Spleen (tissue), 11 donors: ENCODE results near the gene SPATA46. TPM values are rescaled to one million over a fixed set of nuclear protein-coding genes. Genes with fewer than 3 reads are reported as not detected.

Experiments used
- DNase-seq: peaks from one replicate; pipeline ENCODE4 v3.0.0-alpha.2; 2020
- H3K27ac ChIP-seq, 8 donors: fragments of 200-600 bp; sonication (generic) in 7 of 8; 1 replicate in 4 of 8; 2 replicates in 4 of 8; pipeline versions ENCODE4 v1.5.0 to v1.8.0; 2016 to 2021; ENCODE audit warnings: inconsistent platforms in 4 of 8, mild to moderate bottlenecking in 4 of 8, moderate library complexity in 1 of 8
- H3K27me3 ChIP-seq, 7 donors: fragments of 200-600 bp; sonication (generic) in 6 of 7; replicated peaks in 1 of 7; 1 replicate in 4 of 7; 2 replicates in 3 of 7; pipeline versions ENCODE4 v1.5.0 to v1.8.0; 2016 to 2021; ENCODE audit warnings: inconsistent platforms in 3 of 7, mild to moderate bottlenecking in 1 of 7
- H3K36me3 ChIP-seq, 6 donors: fragments of 200-600 bp; sonication (generic) in 5 of 6; 1 replicate in 4 of 6; 2 replicates in 2 of 6; pipeline versions ENCODE4 v1.5.0 to v1.8.0; 2016 to 2021; ENCODE audit warnings: inconsistent platforms in 2 of 6
- H3K4me1 ChIP-seq, 6 donors: fragments of 200-600 bp; sonication (generic) in 5 of 6; 1 replicate in 3 of 6; 2 replicates in 3 of 6; pipeline versions ENCODE4 v1.5.0 to v1.8.0; 2016 to 2021; ENCODE audit warnings: inconsistent platforms in 3 of 6
- H3K4me3 ChIP-seq, 8 donors: fragments of 200-600 bp; sonication (generic) in 7 of 8; 1 replicate in 4 of 8; 2 replicates in 4 of 8; pipeline versions ENCODE4 v1.5.0 to v1.8.0; 2016 to 2021; ENCODE audit warnings: inconsistent platforms in 4 of 8, mild to moderate bottlenecking in 4 of 8, moderate library complexity in 2 of 8
- H3K9me3 ChIP-seq, 8 donors: fragments of 200-600 bp; sonication (generic) in 7 of 8; 1 replicate in 4 of 8; 2 replicates in 4 of 8; pipeline versions ENCODE4 v1.5.0 to v1.8.0; 2016 to 2021; ENCODE audit warnings: inconsistent platforms in 4 of 8
- POLR2A ChIP-seq, 3 donors: fragments of 450-650 bp; IDR thresholded peaks; one replicate each; pipeline ENCODE4 v1.5.1; 2017; ENCODE audit warnings: antibody characterized with exemption in 3 of 3, mild to moderate bottlenecking in 1 of 3
- POLR2AphosphoS5 ChIP-seq, 3 donors: sonication (generic); formaldehyde crosslinking; IDR thresholded peaks; one replicate each; pipeline ENCODE4 v1.5.1; 2017; ENCODE audit warnings: antibody characterized with exemption in 3 of 3
- WGBS, 5 donors: extraction: QIAGEN DNeasy Blood & Tissue Kit in 3 of 5; methylation state at CpG; one replicate each; pipeline versions ENCODE4 v1.1.5 to v1.1.7; 2013 to 2018; 5-methylcytosine and 5-hydroxymethylcytosine counted together
- intact Hi-C: fragments of 100-400 bp; cut with DNase I; formaldehyde crosslinking; loops from one replicate; pipeline ENCODE4 v1.15.0; 2023; ENCODE audit warnings: low total_unique reads
- polyA plus RNA-seq, 3 donors: library from polyadenylated mRNA; stranded (reverse); fragments of 200-250 nt; gene quantifications; one replicate each; pipeline ENCODE4 v1.2.1, GENCODE V29; 2013
- total RNA-seq, 7 donors: library from RNA; depleted of rRNA in 3 of 7; stranded (reverse); fragments of >200 nt in 3 of 7; fragmentation: NEBNext Ultra II Directional in 4 of 7; extraction: Animal tissue kit (Norgen Biotek cat#: 25700) in 4 of 7; gene quantifications; one replicate each; pipeline versions ENCODE4 v1.1.0 to v1.2.1, GENCODE V29; 2016 to 2021
- TF ChIP-seq, protein P1 (sequence below), 11 experiments: fragments of 200-600 bp in 7 of 11; fragments of 450-650 bp in 4 of 11; sonication (generic) in 4 of 11; IDR thresholded peaks in 8 of 11; conservative IDR thresholded peaks in 3 of 11; 1 replicate in 7 of 11; 2 replicates in 4 of 11; pipeline versions ENCODE4 v1.4.0 to v1.8.0; 2016 to 2021; ENCODE audit warnings: antibody characterized with exemption in 11 of 11, inconsistent platforms in 4 of 11, mild to moderate bottlenecking in 1 of 11
- donor health status: healthy with polysubstance abuse.
- donor health status: DM: no; HTN: no; CAD: no; lungs with moderate emphysema.
- donor health status: DM: no; HTN: no; CAD: no.
- donor health status: Bipolar disorder and iron deficiency.
- donor health status: healthy.
- donor health status: DM: no; HTN: no; CAD: no.
- donor health status: DM: yes; HTN: yes; CAD: no.

The SPATA46 gene
- total and polyA plus RNA-seq, 10 donors = not detected

GRCh38 chr1:162387226-162388082 lies 10.8 kb upstream of the SPATA46 start:
- Histone ChIP-seq H3K9me3 (no peaks in the 10 kb centered on the region), H3K36me3 (peaks cover 0 to 7% (median 0%) of the 10 kb centered on the region in 6 donors), H3K27me3 (peaks cover 0 to 10% (median 0%) of the 10 kb centered on the region in 7 donors), H3K4me1 (peaks cover 0 to 16% (median 0%) of the 10 kb centered on the region in 6 donors), H3K27ac (no peak overlapping the region), H3K4me3 (no peak overlapping the region)
- DNase-seq = no peak
- intact Hi-C loops = no loop called here
- 71 to 80% (median 76%) methylated on average over 20 of the region's 20 CpGs for WGBS, 5 donors
- TF ChIP-seq POLR2AphosphoS5 (IDR thresholded peaks at IDR 0.05) = no peak
- TF ChIP-seq, protein P1, sequence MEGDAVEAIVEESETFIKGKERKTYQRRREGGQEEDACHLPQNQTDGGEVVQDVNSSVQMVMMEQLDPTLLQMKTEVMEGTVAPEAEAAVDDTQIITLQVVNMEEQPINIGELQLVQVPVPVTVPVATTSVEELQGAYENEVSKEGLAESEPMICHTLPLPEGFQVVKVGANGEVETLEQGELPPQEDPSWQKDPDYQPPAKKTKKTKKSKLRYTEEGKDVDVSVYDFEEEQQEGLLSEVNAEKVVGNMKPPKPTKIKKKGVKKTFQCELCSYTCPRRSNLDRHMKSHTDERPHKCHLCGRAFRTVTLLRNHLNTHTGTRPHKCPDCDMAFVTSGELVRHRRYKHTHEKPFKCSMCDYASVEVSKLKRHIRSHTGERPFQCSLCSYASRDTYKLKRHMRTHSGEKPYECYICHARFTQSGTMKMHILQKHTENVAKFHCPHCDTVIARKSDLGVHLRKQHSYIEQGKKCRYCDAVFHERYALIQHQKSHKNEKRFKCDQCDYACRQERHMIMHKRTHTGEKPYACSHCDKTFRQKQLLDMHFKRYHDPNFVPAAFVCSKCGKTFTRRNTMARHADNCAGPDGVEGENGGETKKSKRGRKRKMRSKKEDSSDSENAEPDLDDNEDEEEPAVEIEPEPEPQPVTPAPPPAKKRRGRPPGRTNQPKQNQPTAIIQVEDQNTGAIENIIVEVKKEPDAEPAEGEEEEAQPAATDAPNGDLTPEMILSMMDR (IDR thresholded peaks at IDR 0.05 in 8 of 11, conservative IDR thresholded peaks at IDR 0.05 in 3 of 11) = no peak
- TF ChIP-seq POLR2A (IDR thresholded peaks at IDR 0.05) = no peak

DNA sequence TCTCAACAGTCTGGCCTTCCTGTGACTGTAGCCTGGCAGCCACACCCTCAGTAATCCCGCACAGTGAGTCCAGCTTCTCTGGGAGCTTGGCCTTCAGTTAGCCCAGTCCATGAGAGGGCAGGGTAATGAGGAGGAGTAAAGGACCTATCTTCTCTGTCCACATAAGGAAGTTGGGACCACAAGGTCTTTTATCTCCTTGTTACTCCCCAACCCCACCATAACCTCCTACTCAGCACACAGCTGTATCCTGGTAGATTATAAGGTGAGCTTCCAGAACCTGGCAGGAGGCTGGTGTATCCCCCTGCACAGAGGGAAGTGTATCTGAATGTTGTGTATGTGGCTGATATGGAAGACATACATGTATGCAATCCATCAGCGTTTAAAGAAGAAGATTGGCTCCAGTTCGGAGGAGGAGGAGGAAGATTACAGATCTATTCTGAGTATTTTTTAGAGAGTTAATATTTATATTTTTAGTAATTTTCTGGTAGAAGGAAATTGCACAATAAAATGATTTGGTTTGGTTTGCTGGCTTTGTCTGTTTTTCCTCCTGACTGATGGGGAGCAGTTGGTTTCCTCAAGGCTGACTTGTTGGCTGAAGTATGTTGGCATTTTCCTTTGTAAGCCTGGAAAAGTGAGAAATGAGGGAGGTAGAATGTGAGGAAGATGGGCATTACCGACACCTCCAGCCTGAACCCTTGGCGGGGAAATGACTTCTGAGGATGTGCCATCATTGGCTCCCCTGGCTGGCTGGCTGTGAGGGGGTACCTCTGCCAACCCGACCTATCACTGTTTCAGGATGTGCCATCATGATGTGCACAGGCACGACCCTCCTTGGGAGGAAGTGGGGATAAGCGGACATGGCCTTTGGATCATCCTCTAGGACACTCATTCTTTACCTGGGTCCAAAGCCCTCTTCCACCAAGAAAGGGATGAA lies 9.9 kb upstream of the SPATA46 start:
- no peaks in the 10 kb centered on the region for H3K9me3 ChIP-seq
- H3K27ac ChIP-seq = no peak overlapping the region
- peaks cover 0 to 7% (median 0%) of the 10 kb centered on the region in 6 donors for H3K36me3 ChIP-seq
- intact Hi-C loops = no loop called here
- H3K27me3 ChIP-seq = peaks cover 0 to 10% (median 0%) of the 10 kb centered on the region in 7 donors
- DNase-seq = no peak
- H3K4me1 ChIP-seq = peaks cover 0 to 11% (median 0%) of the 10 kb centered on the region in 6 donors
- no peak overlapping the region for H3K4me3 ChIP-seq
- WGBS, 5 donors = 77 to 82% (median 80%) methylated on average over 8 of the region's 8 CpGs
- TF ChIP-seq POLR2AphosphoS5 (IDR thresholded peaks at IDR 0.05) (no peak), POLR2A (IDR thresholded peaks at IDR 0.05) (no peak)
- TF ChIP-seq, protein P1 (IDR thresholded peaks at IDR 0.05 in 8 of 11, conservative IDR thresholded peaks at IDR 0.05 in 3 of 11) = no peak

DNA sequence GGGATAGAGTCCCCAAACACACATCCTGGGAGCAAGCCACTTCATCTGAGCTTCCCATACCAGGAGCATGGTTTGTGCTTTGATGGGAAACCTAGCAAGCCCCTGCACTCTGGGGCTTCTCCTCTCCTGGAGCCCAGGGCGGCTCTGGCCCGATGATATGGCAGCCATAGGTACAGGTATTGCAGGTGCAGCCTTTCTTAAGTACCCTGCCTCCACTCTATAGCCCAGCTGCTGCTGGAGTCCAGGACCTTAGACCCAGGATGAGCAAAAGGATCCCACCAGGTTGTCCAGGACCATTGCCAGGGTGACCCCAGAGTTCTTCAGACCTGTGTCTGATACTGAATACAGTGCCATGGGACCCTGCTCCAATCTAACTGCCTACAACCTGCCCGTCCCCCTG lies 9.0 kb upstream of the SPATA46 start:
- TF ChIP-seq POLR2AphosphoS5 (IDR thresholded peaks at IDR 0.05) (no peak), POLR2A (IDR thresholded peaks at IDR 0.05) (no peak)
- TF ChIP-seq, protein P1 (IDR thresholded peaks at IDR 0.05 in 8 of 11, conservative IDR thresholded peaks at IDR 0.05 in 3 of 11) = no peak
- Histone ChIP-seq H3K27ac (no peak overlapping the region), H3K4me3 (no peak overlapping the region), H3K27me3 (peaks cover 0 to 8% (median 0%) of the 10 kb centered on the region in 7 donors), H3K36me3 (peaks cover 0 to 7% (median 0%) of the 10 kb centered on the region in 6 donors), H3K4me1 (peaks cover 0 to 11% (median 0%) of the 10 kb centered on the region in 6 donors), H3K9me3 (no peaks in the 10 kb centered on the region)
- intact Hi-C loops = no loop called here
- DNase-seq = no peak
- WGBS, 5 donors = 76 to 100% (median 83%) methylated on average over 2 to 3 of the region's 3 CpGs
